GM12865 (cell line): ENCODE measurements around the gene CAB39L.
"Not testable (repeated sequence)": the region's sequence is repeated elsewhere in the genome, so short reads cannot be mapped to it uniquely, and the experiment has no call there.

ENCODE experiments used
- DNase-seq: peaks from one replicate; pipeline ENCODE4 v3.0.0; 2010; ENCODE audit warnings: low read depth
- H3K4me3 ChIP-seq: 2 replicates; pipeline ENCODE4 v1.5.1; 2011; ENCODE audit warnings: mild to moderate bottlenecking, low read depth, low read length, control low read depth
- CTCF ChIP-seq: IDR thresholded peaks from 2 replicates; pipeline ENCODE4 v1.5.1; 2011; ENCODE audit warnings: low read length, control low read depth, low read depth, inconsistent platforms; ENCODE audit not compliant: insufficient read depth; ENCODE audit errors: missing control alignments

The CAB39L gene

GRCh38 chr13:49298416-49298815 is 145.4 kb downstream of the CAB39L start:
- DNase-seq: no peak
- no peak overlapping the region for H3K4me3 ChIP-seq
- no peak for TF ChIP-seq CTCF

- no peak for TF ChIP-seq CTCF
- no peak overlapping the region for H3K4me3 ChIP-seq
- no peak for DNase-seq
Measured at GRCh38 chr13:49297338-49297737, 146.5 kb downstream of the CAB39L start.

- no peak for TF ChIP-seq CTCF
- DNase-seq: no peak
- H3K4me3 ChIP-seq: no peak overlapping the region
Measured at GRCh38 chr13:49296659-49297058, 147.2 kb downstream of the CAB39L start.

GRCh38 chr13:49295244-49295643 is 148.6 kb downstream of the CAB39L start:
- no peak for TF ChIP-seq CTCF
- no peak overlapping the region for H3K4me3 ChIP-seq
- no peak for DNase-seq

GRCh38 chr13:49294723-49295122 is 149.1 kb downstream of the CAB39L start:
- H3K4me3 ChIP-seq, DNase-seq: not testable (repeated sequence)

GRCh38 chr13:49292742-49293486 is 150.9 kb downstream of the CAB39L start:
- no peak for TF ChIP-seq CTCF
- H3K4me3 ChIP-seq: no peak overlapping the region
- DNase-seq: no peak

- no peak for TF ChIP-seq CTCF
- no peak overlapping the region for H3K4me3 ChIP-seq
- DNase-seq: no peak
Measured at GRCh38 chr13:49288458-49288857, 155.4 kb downstream of the CAB39L start.
